ENCODE data around the gene KRTAP23-1.

DNA sequence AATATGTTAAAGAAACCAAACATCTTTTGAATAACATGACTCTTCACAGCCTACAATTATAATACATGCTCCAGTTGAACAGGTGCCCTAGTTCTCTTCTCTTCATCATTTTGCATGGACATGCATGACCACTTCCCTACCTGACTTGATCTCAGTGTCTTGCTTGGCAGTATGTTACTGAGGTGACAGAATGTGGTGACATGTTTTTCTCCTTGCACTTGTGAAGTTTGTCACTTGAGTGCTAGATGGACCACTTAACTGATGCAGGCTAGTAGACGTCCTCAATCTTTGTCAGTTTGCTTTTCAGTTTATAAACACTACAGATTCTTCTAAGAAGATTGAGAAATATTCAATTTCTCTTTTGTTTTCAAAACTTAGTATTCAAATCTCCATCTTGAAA, 33.8 kb upstream of the KRTAP23-1 start:
- TF ChIP-seq, protein P1, sequence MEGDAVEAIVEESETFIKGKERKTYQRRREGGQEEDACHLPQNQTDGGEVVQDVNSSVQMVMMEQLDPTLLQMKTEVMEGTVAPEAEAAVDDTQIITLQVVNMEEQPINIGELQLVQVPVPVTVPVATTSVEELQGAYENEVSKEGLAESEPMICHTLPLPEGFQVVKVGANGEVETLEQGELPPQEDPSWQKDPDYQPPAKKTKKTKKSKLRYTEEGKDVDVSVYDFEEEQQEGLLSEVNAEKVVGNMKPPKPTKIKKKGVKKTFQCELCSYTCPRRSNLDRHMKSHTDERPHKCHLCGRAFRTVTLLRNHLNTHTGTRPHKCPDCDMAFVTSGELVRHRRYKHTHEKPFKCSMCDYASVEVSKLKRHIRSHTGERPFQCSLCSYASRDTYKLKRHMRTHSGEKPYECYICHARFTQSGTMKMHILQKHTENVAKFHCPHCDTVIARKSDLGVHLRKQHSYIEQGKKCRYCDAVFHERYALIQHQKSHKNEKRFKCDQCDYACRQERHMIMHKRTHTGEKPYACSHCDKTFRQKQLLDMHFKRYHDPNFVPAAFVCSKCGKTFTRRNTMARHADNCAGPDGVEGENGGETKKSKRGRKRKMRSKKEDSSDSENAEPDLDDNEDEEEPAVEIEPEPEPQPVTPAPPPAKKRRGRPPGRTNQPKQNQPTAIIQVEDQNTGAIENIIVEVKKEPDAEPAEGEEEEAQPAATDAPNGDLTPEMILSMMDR (conservative IDR thresholded peaks at IDR 0.05; ENCODE audit: low read depth, low read length), result no peak
- TF ChIP-seq MXI1 (IDR thresholded peaks at IDR 0.05; ENCODE audit: borderline replicate concordance, low read depth, low read length), result no peak
- no peak for TF ChIP-seq POLR2A (IDR thresholded peaks at IDR 0.05; ENCODE audit: low read depth, low read length)
- TF ChIP-seq RAD21 (IDR thresholded peaks at IDR 0.05; ENCODE audit: low read length), result no peak
- TF ChIP-seq, protein P2, sequence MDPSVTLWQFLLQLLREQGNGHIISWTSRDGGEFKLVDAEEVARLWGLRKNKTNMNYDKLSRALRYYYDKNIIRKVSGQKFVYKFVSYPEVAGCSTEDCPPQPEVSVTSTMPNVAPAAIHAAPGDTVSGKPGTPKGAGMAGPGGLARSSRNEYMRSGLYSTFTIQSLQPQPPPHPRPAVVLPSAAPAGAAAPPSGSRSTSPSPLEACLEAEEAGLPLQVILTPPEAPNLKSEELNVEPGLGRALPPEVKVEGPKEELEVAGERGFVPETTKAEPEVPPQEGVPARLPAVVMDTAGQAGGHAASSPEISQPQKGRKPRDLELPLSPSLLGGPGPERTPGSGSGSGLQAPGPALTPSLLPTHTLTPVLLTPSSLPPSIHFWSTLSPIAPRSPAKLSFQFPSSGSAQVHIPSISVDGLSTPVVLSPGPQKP (IDR thresholded peaks at IDR 0.05; ENCODE audit: borderline replicate concordance, low read depth, low read length), result no peak
- no peak for TF ChIP-seq NFE2L2 (IDR thresholded peaks at IDR 0.05; ENCODE audit: low read depth, low read length)
- TF ChIP-seq BHLHE40 (IDR thresholded peaks at IDR 0.05; ENCODE audit: low read depth, low read length), result no peak
- no peak for TF ChIP-seq RFX5 (IDR thresholded peaks at IDR 0.05; ENCODE audit: low read depth, low read length)
- TF ChIP-seq MAFK (IDR thresholded peaks at IDR 0.05; ENCODE audit: low read depth, low read length), result no peak
- no peak for TF ChIP-seq SMC3 (IDR thresholded peaks at IDR 0.05; ENCODE audit: low read depth, low read length)
- TF ChIP-seq FOS (IDR thresholded peaks at IDR 0.05; ENCODE audit: low read depth, low read length), result no peak
- TF ChIP-seq, protein P3, sequence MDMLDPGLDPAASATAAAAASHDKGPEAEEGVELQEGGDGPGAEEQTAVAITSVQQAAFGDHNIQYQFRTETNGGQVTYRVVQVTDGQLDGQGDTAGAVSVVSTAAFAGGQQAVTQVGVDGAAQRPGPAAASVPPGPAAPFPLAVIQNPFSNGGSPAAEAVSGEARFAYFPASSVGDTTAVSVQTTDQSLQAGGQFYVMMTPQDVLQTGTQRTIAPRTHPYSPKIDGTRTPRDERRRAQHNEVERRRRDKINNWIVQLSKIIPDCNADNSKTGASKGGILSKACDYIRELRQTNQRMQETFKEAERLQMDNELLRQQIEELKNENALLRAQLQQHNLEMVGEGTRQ (IDR thresholded peaks at IDR 0.05; ENCODE audit: low read depth, low read length), result no peak
- TF ChIP-seq CEBPB (IDR thresholded peaks at IDR 0.05; ENCODE audit: low read depth, low read length), result no peak
- no peak for TF ChIP-seq MAZ (IDR thresholded peaks at IDR 0.05; ENCODE audit: borderline replicate concordance, low read depth, low read length)
